GM12873 (cell line): Measurements from ENCODE around the gene OTOA.

ENCODE experiments used
- CTCF ChIP-seq: IDR thresholded peaks from 2 replicates; pipeline ENCODE4 v1.5.1; 2012; ENCODE audit warnings: low read depth, mild to moderate bottlenecking, moderate library complexity, low read length, control low read depth; ENCODE audit not compliant: insufficient read depth; ENCODE audit errors: missing control alignments

The OTOA gene

GRCh38 chr16:21727344-21727743 lies 63.6 kb downstream of the OTOA start:
- no peak for TF ChIP-seq CTCF

- TF ChIP-seq CTCF: peak; percentile 53
Observed at GRCh38 chr16:21801538-21802374, 138.0 kb downstream of the OTOA start.
